WTC11 (cell line): ENCODE data around the gene ZNF438. TPM values are rescaled to one million over a fixed set of nuclear protein-coding genes. Genes with fewer than 3 reads are reported as not detected.

Source experiments
- ATAC-seq: fragments of 200-7000 bp; cut with Tn5 transposase; 2 replicates; pipeline ENCODE4 v1.10.0; 2021; ENCODE audit warnings: mild to moderate bottlenecking, moderate library complexity
- CTCF ChIA-PET: fragments of 300-600 bp; sonication (Branson Sonifier 250); formaldehyde crosslinking; loops from one replicate; lab custom pipeline; 2021; ENCODE audit warnings: antibody characterized with exemption; lab: Charles Lee
- POLR2A ChIA-PET: fragments of 350-600 bp; sonication (Branson Sonifier 250); formaldehyde crosslinking; loops from one replicate; lab custom pipeline; 2021; ENCODE audit warnings: antibody characterized with exemption; lab: Charles Lee
- DNase-seq: peaks from one replicate; pipeline ENCODE4 v3.0.0; 2021; ENCODE audit warnings: low spot score
- H3K27ac Mint-ChIP-seq: 2 replicates; pipeline ENCODE4 v1.8.0; 2021; ENCODE audit warnings: mixed read lengths
- H3K27me3 Mint-ChIP-seq: 2 replicates; pipeline ENCODE4 v1.8.0; 2021; ENCODE audit warnings: low read depth, mild to moderate bottlenecking, moderate library complexity, mixed read lengths
- H3K36me3 Mint-ChIP-seq: 2 replicates; pipeline ENCODE4 v1.8.0; 2021; ENCODE audit warnings: mixed read lengths
- H3K4me1 Mint-ChIP-seq: 2 replicates; pipeline ENCODE4 v1.8.0; 2022; ENCODE audit warnings: mixed read lengths
- H3K4me3 Mint-ChIP-seq: 2 replicates; pipeline ENCODE4 v1.8.0; 2021; ENCODE audit warnings: mild to moderate bottlenecking, moderate library complexity, mixed read lengths
- H3K9me3 Mint-ChIP-seq: 2 replicates; pipeline ENCODE4 v1.8.0; 2021; ENCODE audit warnings: mixed read lengths
- CBFB ChIP-seq: sonication (generic); formaldehyde crosslinking; IDR thresholded peaks from 2 replicates; pipeline ENCODE4 v1.8.1; 2022; ENCODE audit warnings: mild to moderate bottlenecking, low read depth, missing genetic modification reagents
- CREB1 ChIP-seq: sonication (generic); formaldehyde crosslinking; IDR thresholded peaks from 2 replicates; pipeline ENCODE4 v1.8.0; 2023; ENCODE audit warnings: mild to moderate bottlenecking, missing genetic modification reagents
- ELF4 ChIP-seq: sonication (generic); formaldehyde crosslinking; IDR thresholded peaks from 2 replicates; pipeline ENCODE4 v1.8.1; 2022; ENCODE audit warnings: low read depth, mild to moderate bottlenecking, moderate library complexity, missing genetic modification reagents
- ESRRA ChIP-seq: sonication (generic); formaldehyde crosslinking; IDR thresholded peaks from 2 replicates; pipeline ENCODE4 v1.8.1; 2022; ENCODE audit warnings: mild to moderate bottlenecking, missing genetic modification reagents, borderline replicate concordance
- FOXP1 ChIP-seq: sonication (generic); formaldehyde crosslinking; IDR thresholded peaks from 2 replicates; pipeline ENCODE4 v1.8.0; 2022; ENCODE audit warnings: missing genetic modification reagents, mild to moderate bottlenecking, moderate library complexity, borderline replicate concordance
- NR2C2 ChIP-seq: sonication (generic); formaldehyde crosslinking; IDR thresholded peaks from 2 replicates; pipeline ENCODE4 v1.8.0; 2022; ENCODE audit warnings: mild to moderate bottlenecking, missing genetic modification reagents
- RELA ChIP-seq: sonication (generic); formaldehyde crosslinking; IDR thresholded peaks from 2 replicates; pipeline ENCODE4 v1.8.1; 2022; ENCODE audit warnings: missing genetic modification reagents, mild to moderate bottlenecking, borderline replicate concordance
- RORB ChIP-seq: fragments of 250-450 bp; sonication (Bioruptor Pico); IDR thresholded peaks from 2 replicates; pipeline ENCODE4 v1.9.0; 2021; ENCODE audit warnings: mild to moderate bottlenecking
- SP1 ChIP-seq: sonication (generic); formaldehyde crosslinking; conservative IDR thresholded peaks from 2 replicates; pipeline ENCODE4 v1.8.1; 2022; ENCODE audit warnings: missing genetic modification reagents
- TEAD4 ChIP-seq: sonication (generic); formaldehyde crosslinking; IDR thresholded peaks from 2 replicates; pipeline ENCODE4 v1.8.0; 2022; ENCODE audit warnings: mild to moderate bottlenecking, missing genetic modification reagents
- ZNF219 ChIP-seq: sonication (generic); formaldehyde crosslinking; IDR thresholded peaks from 2 replicates; pipeline ENCODE4 v1.8.0; 2023; ENCODE audit warnings: missing genetic modification reagents, mild to moderate bottlenecking, borderline replicate concordance
- ZNF232 ChIP-seq: sonication (generic); formaldehyde crosslinking; IDR thresholded peaks from 2 replicates; pipeline ENCODE4 v1.8.0; 2022; ENCODE audit warnings: mild to moderate bottlenecking, missing genetic modification reagents
- ZNF317 ChIP-seq: sonication (generic); formaldehyde crosslinking; IDR thresholded peaks from 2 replicates; pipeline ENCODE4 v1.8.1; 2023; ENCODE audit warnings: low read depth, mild to moderate bottlenecking, moderate library complexity, missing genetic modification reagents, borderline replicate concordance
- total RNA-seq: library from RNA; stranded (reverse); gene quantifications from 3 replicates; pipeline ENCODE4 v1.2.3, GENCODE V29; 2021
- TF ChIP-seq, protein P1 (sequence below): sonication (generic); formaldehyde crosslinking; IDR thresholded peaks from 2 replicates; pipeline ENCODE4 v1.8.1; 2022; ENCODE audit warnings: low read depth, missing genetic modification reagents, borderline replicate concordance
- TF ChIP-seq, protein P2 (sequence below): sonication (generic); formaldehyde crosslinking; conservative IDR thresholded peaks from 2 replicates; pipeline ENCODE4 v1.8.1; 2022; ENCODE audit warnings: mild to moderate bottlenecking, missing genetic modification reagents
- TF ChIP-seq, protein P3 (sequence below): sonication (generic); formaldehyde crosslinking; IDR thresholded peaks from 2 replicates; pipeline ENCODE4 v1.8.0; 2022; ENCODE audit warnings: mild to moderate bottlenecking, missing genetic modification reagents
- TF ChIP-seq, protein P4 (sequence below): sonication (generic); formaldehyde crosslinking; IDR thresholded peaks from 2 replicates; pipeline ENCODE4 v1.8.1; 2023; ENCODE audit warnings: mild to moderate bottlenecking, missing genetic modification reagents
- TF ChIP-seq, protein P5 (sequence below): sonication (generic); formaldehyde crosslinking; IDR thresholded peaks from 2 replicates; pipeline ENCODE4 v1.8.0; 2023; ENCODE audit warnings: mild to moderate bottlenecking, missing genetic modification reagents
- TF ChIP-seq, protein P6 (sequence below): sonication (generic); formaldehyde crosslinking; IDR thresholded peaks from 2 replicates; pipeline ENCODE4 v1.8.1; 2022; ENCODE audit warnings: mild to moderate bottlenecking, moderate library complexity, missing genetic modification reagents

Gene ZNF438
- total RNA-seq, 1 experiment from 2014 or later = 1.9 TPM

DNA sequence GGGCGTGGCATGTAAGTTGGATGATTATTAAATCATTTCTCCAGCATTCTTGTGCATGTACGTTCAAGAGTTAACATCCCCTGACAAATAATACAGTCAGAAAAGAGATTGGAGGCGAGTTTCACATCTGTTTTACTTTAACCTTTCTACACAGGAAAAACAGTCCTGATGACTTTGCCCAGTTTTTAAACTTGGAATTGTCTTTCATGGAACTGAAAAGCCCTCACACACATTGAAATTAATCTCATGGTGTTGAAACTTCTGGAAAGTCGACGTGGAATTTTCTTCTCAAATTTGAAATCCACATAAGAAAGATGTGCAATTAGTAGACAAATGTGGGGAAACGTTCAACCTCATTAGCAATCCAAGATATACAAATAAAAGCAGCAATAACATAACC lies 31.2 kb upstream of the ZNF438 start:
- ChIA-PET POLR2A (no interaction called here), CTCF (no interaction called here)
- H3K4me1 Mint-ChIP-seq = no peaks in the 10 kb centered on the region
- no peaks in the 10 kb centered on the region for H3K36me3 Mint-ChIP-seq
- H3K27me3 Mint-ChIP-seq = no peaks in the 10 kb centered on the region
- ATAC-seq = no peak
- TF ChIP-seq RORB (CRISPR knock-in tag) (no peak), RELA (CRISPR knock-in tag) (no peak), ZNF317 (CRISPR knock-in tag) (no peak), FOXP1 (no peak), ZNF219 (CRISPR knock-in tag) (no peak), SP1 (CRISPR knock-in tag) (no peak), ZNF232 (CRISPR knock-in tag) (no peak), CBFB (CRISPR knock-in tag) (no peak), CREB1 (CRISPR knock-in tag) (no peak)
- TF ChIP-seq, protein P1, sequence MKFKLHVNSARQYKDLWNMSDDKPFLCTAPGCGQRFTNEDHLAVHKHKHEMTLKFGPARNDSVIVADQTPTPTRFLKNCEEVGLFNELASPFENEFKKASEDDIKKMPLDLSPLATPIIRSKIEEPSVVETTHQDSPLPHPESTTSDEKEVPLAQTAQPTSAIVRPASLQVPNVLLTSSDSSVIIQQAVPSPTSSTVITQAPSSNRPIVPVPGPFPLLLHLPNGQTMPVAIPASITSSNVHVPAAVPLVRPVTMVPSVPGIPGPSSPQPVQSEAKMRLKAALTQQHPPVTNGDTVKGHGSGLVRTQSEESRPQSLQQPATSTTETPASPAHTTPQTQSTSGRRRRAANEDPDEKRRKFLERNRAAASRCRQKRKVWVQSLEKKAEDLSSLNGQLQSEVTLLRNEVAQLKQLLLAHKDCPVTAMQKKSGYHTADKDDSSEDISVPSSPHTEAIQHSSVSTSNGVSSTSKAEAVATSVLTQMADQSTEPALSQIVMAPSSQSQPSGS (CRISPR knock-in tag) = no peak
- TF ChIP-seq, protein P2, sequence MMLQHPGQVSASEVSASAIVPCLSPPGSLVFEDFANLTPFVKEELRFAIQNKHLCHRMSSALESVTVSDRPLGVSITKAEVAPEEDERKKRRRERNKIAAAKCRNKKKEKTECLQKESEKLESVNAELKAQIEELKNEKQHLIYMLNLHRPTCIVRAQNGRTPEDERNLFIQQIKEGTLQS (CRISPR knock-in tag) = no peak
- TF ChIP-seq, protein P3, sequence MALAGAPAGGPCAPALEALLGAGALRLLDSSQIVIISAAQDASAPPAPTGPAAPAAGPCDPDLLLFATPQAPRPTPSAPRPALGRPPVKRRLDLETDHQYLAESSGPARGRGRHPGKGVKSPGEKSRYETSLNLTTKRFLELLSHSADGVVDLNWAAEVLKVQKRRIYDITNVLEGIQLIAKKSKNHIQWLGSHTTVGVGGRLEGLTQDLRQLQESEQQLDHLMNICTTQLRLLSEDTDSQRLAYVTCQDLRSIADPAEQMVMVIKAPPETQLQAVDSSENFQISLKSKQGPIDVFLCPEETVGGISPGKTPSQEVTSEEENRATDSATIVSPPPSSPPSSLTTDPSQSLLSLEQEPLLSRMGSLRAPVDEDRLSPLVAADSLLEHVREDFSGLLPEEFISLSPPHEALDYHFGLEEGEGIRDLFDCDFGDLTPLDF (CRISPR knock-in tag) = no peak
- TF ChIP-seq, all 79 proteins: peak for 0
- Mint-ChIP-seq H3K9me3 (0 out of 2 replicates have a peak, but pooled peaks cover 3% of the 10 kb centered on the region), H3K27ac (no peak overlapping the region), H3K4me3 (no peak overlapping the region)
- no peak for DNase-seq

DNA sequence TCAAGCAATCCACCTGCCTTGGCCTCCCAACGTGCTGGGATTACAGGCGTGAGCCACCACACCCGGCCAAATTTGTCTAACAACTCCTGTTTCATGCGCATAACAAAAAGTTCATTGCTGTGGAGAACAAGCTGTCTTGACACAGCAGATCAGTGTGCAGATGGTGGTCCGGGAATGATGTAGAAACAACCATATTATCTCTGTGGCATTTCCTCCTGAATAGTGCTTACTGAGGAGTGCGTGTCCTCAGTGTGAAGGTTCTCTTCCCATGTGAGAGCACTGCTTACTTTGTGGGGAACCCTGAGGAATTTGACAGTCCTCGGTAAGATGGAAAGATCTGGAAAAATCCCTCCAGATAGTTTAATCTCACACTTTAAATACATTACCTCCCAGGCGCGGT lies 30.3 kb upstream of the ZNF438 start:
- CTCF ChIA-PET = no interaction called here
- ATAC-seq (no peak), DNase-seq (no peak)
- H3K9me3 Mint-ChIP-seq = peaks cover 1% of the 10 kb centered on the region
- POLR2A ChIA-PET = no interaction called here
- TF ChIP-seq TEAD4 (CRISPR knock-in tag) (no peak), ELF4 (CRISPR knock-in tag) (no peak), NR2C2 (CRISPR knock-in tag) (no peak), ESRRA (CRISPR knock-in tag) (no peak), RELA (CRISPR knock-in tag) (no peak)
- TF ChIP-seq, protein P4, sequence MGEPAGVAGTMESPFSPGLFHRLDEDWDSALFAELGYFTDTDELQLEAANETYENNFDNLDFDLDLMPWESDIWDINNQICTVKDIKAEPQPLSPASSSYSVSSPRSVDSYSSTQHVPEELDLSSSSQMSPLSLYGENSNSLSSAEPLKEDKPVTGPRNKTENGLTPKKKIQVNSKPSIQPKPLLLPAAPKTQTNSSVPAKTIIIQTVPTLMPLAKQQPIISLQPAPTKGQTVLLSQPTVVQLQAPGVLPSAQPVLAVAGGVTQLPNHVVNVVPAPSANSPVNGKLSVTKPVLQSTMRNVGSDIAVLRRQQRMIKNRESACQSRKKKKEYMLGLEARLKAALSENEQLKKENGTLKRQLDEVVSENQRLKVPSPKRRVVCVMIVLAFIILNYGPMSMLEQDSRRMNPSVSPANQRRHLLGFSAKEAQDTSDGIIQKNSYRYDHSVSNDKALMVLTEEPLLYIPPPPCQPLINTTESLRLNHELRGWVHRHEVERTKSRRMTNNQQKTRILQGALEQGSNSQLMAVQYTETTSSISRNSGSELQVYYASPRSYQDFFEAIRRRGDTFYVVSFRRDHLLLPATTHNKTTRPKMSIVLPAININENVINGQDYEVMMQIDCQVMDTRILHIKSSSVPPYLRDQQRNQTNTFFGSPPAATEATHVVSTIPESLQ (CRISPR knock-in tag) = no peak
- TF ChIP-seq, protein P5, sequence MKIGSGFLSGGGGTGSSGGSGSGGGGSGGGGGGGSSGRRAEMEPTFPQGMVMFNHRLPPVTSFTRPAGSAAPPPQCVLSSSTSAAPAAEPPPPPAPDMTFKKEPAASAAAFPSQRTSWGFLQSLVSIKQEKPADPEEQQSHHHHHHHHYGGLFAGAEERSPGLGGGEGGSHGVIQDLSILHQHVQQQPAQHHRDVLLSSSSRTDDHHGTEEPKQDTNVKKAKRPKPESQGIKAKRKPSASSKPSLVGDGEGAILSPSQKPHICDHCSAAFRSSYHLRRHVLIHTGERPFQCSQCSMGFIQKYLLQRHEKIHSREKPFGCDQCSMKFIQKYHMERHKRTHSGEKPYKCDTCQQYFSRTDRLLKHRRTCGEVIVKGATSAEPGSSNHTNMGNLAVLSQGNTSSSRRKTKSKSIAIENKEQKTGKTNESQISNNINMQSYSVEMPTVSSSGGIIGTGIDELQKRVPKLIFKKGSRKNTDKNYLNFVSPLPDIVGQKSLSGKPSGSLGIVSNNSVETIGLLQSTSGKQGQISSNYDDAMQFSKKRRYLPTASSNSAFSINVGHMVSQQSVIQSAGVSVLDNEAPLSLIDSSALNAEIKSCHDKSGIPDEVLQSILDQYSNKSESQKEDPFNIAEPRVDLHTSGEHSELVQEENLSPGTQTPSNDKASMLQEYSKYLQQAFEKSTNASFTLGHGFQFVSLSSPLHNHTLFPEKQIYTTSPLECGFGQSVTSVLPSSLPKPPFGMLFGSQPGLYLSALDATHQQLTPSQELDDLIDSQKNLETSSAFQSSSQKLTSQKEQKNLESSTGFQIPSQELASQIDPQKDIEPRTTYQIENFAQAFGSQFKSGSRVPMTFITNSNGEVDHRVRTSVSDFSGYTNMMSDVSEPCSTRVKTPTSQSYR (CRISPR knock-in tag) = no peak
- TF ChIP-seq, protein P6, sequence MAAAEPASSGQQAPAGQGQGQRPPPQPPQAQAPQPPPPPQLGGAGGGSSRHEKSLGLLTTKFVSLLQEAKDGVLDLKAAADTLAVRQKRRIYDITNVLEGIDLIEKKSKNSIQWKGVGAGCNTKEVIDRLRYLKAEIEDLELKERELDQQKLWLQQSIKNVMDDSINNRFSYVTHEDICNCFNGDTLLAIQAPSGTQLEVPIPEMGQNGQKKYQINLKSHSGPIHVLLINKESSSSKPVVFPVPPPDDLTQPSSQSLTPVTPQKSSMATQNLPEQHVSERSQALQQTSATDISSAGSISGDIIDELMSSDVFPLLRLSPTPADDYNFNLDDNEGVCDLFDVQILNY = no peak
- no peak overlapping the region for H3K27ac Mint-ChIP-seq
- no peak overlapping the region for H3K4me3 Mint-ChIP-seq
- no peaks in the 10 kb centered on the region for H3K4me1 Mint-ChIP-seq
- no peaks in the 10 kb centered on the region for H3K36me3 Mint-ChIP-seq
- H3K27me3 Mint-ChIP-seq = no peaks in the 10 kb centered on the region
